Stomach smooth muscle (tissue), 2 donors: Measurements from ENCODE around the gene SPTAN1.
"Not testable (repeated sequence)": the region's sequence is repeated elsewhere in the genome, so short reads cannot be mapped to it uniquely, and the experiment has no call there.

Experiments used
- H3K27ac ChIP-seq: one replicate; pipeline ENCODE4 v1.7.0; 2013; ENCODE audit warnings: mild to moderate bottlenecking, low read length, inconsistent platforms
- H3K27me3 ChIP-seq, 2 donors: one replicate each; pipeline ENCODE4 v1.7.0; 2013; ENCODE audit warnings: low read length in 2 of 2; ENCODE audit not compliant: insufficient read depth in 2 of 2, control insufficient read depth in 1 of 2
- H3K36me3 ChIP-seq, 2 donors: one replicate each; pipeline ENCODE4 v1.7.0; 2013; ENCODE audit warnings: low read length in 2 of 2; ENCODE audit not compliant: control insufficient read depth in 2 of 2, insufficient read depth in 2 of 2
- H3K4me1 ChIP-seq: one replicate; pipeline ENCODE4 v1.7.0; 2013; ENCODE audit warnings: low read length; ENCODE audit not compliant: control insufficient read depth, insufficient read depth
- H3K4me3 ChIP-seq, 2 donors: one replicate each; pipeline ENCODE4 v1.7.0; 2013; ENCODE audit warnings: low read length in 2 of 2
- H3K9ac ChIP-seq, 2 donors: one replicate each; pipeline ENCODE4 v1.7.0; 2013; ENCODE audit warnings: low read length in 2 of 2, mild to moderate bottlenecking in 1 of 2
- H3K9me3 ChIP-seq, 2 donors: one replicate each; pipeline ENCODE4 v1.7.0; 2013; ENCODE audit warnings: low read length in 2 of 2; ENCODE audit not compliant: control insufficient read depth in 2 of 2
- donor health status: healthy.
- donor health status: Pancreatic carcinoma.

SPTAN1 gene

GRCh38 chr9:128552153-128552743 is at the start of gene SPTAN1:
Gene SPTAN1 (plus strand): TSS chr9:128552587. CDS start chr9:128566741, 14,154 bp downstream.
- Histone ChIP-seq H3K36me3 (peaks cover 0 to 2% of the 10 kb centered on the region in 2 donors), H3K4me1 (peaks cover 45% of the 10 kb centered on the region), H3K9me3 (no peaks in the 10 kb centered on the region), H3K27me3 (no peaks in the 10 kb centered on the region), H3K4me3 (peak within 1 kb of the TSS; percentile 79 to 85), H3K27ac (peak within 1 kb of the TSS; percentile 94), H3K9ac (peak within 1 kb of the TSS; percentile 80 to 82)

- H3K9ac ChIP-seq, H3K27me3 ChIP-seq, H3K9me3 ChIP-seq, H3K27ac ChIP-seq, H3K4me3 ChIP-seq: not testable (repeated sequence)
- Histone ChIP-seq H3K4me1 (peaks cover 18% of the 10 kb centered on the region), H3K36me3 (peaks cover 0 to 12% of the 10 kb centered on the region in 2 donors)
Measured at GRCh38 chr9:128503415-128503825, 49.0 kb upstream of the SPTAN1 start.

- Histone ChIP-seq H3K27me3 (no peaks in the 10 kb centered on the region), H3K9me3 (no peaks in the 10 kb centered on the region), H3K27ac (no peak overlapping the region), H3K4me3 (peak overlapping the region; percentile 67 to 99), H3K9ac (peak overlapping the region; percentile 68 to 83), H3K36me3 (peaks cover 0 to 8% of the 10 kb centered on the region in 2 donors), H3K4me1 (peaks cover 18% of the 10 kb centered on the region)
Measured at GRCh38 chr9:128503870-128504269, 48.5 kb upstream of the SPTAN1 start.

GRCh38 chr9:128504485-128505413 is 47.6 kb upstream of the SPTAN1 start, which contains the start of gene GLE1:
Gene GLE1 (plus strand): TSS chr9:128504719. CDS start chr9:128504806, 87 bp downstream.
- peaks cover 0 to 6% of the 10 kb centered on the region in 2 donors for H3K36me3 ChIP-seq
- peak within 1 kb of the TSS; percentile 76 for H3K27ac ChIP-seq
- no peaks in the 10 kb centered on the region for H3K9me3 ChIP-seq
- peak within 1 kb of the TSS; percentile 88 to 99 for H3K4me3 ChIP-seq
- H3K4me1 ChIP-seq, result peaks cover 18% of the 10 kb centered on the region
- H3K27me3 ChIP-seq, result no peaks in the 10 kb centered on the region
- peak within 1 kb of the TSS; percentile 83 to 96 for H3K9ac ChIP-seq

GRCh38 chr9:128505414-128505765 is 47.0 kb upstream of the SPTAN1 start:
- Histone ChIP-seq H3K27ac (peak overlapping the region; percentile 76), H3K4me1 (peaks cover 18% of the 10 kb centered on the region), H3K27me3 (no peaks in the 10 kb centered on the region), H3K9ac (peak overlapping the region; percentile 83 to 96), H3K36me3 (peaks cover 0 to 5% of the 10 kb centered on the region in 2 donors), H3K9me3 (no peaks in the 10 kb centered on the region), H3K4me3 (peak overlapping the region; percentile 88 to 99)

GRCh38 chr9:128505906-128506305 is 46.5 kb upstream of the SPTAN1 start:
- not testable (repeated sequence) for H3K9ac ChIP-seq, H3K27me3 ChIP-seq, H3K27ac ChIP-seq, H3K36me3 ChIP-seq, H3K9me3 ChIP-seq, H3K4me3 ChIP-seq
- peaks cover 18% of the 10 kb centered on the region for H3K4me1 ChIP-seq

GRCh38 chr9:128512820-128513219 is 39.6 kb upstream of the SPTAN1 start:
- Histone ChIP-seq H3K36me3 (peaks cover 8 to 14% of the 10 kb centered on the region in 2 donors), H3K9ac (no peak overlapping the region), H3K4me3 (no peak overlapping the region), H3K27me3 (no peaks in the 10 kb centered on the region), H3K27ac (no peak overlapping the region), H3K9me3 (no peaks in the 10 kb centered on the region), H3K4me1 (no peaks in the 10 kb centered on the region)

- no peak overlapping the region for H3K27ac ChIP-seq
- no peaks in the 10 kb centered on the region for H3K9me3 ChIP-seq
- peaks cover 10% of the 10 kb centered on the region for H3K4me1 ChIP-seq
- H3K36me3 ChIP-seq, result peaks cover 22 to 26% of the 10 kb centered on the region in 2 donors
- H3K9ac ChIP-seq, result no peak overlapping the region
- no peak overlapping the region for H3K4me3 ChIP-seq
- H3K27me3 ChIP-seq, result no peaks in the 10 kb centered on the region
Measured at GRCh38 chr9:128521956-128522355, 30.4 kb upstream of the SPTAN1 start.

GRCh38 chr9:128523199-128523925 is 29.0 kb upstream of the SPTAN1 start:
- peak overlapping the region in 1 of 2 donors; percentile 15 for H3K4me3 ChIP-seq
- no peaks in the 10 kb centered on the region for H3K27me3 ChIP-seq
- peaks cover 21 to 33% of the 10 kb centered on the region in 2 donors for H3K36me3 ChIP-seq
- no peaks in the 10 kb centered on the region for H3K9me3 ChIP-seq
- peak overlapping the region; percentile 58 for H3K27ac ChIP-seq
- H3K9ac ChIP-seq, result no peak overlapping the region
- peaks cover 10% of the 10 kb centered on the region for H3K4me1 ChIP-seq

GRCh38 chr9:128526720-128527119 is 25.7 kb upstream of the SPTAN1 start:
- Histone ChIP-seq H3K4me1 (peaks cover 10% of the 10 kb centered on the region), H3K27ac (no peak overlapping the region), H3K9ac (no peak overlapping the region), H3K36me3 (peaks cover 38 to 43% of the 10 kb centered on the region in 2 donors), H3K4me3 (no peak overlapping the region), H3K27me3 (no peaks in the 10 kb centered on the region), H3K9me3 (no peaks in the 10 kb centered on the region)
